ENCODE results near the gene ST6GALNAC2.
"Not testable (repeated sequence)": the region's sequence is repeated elsewhere in the genome, so short reads cannot be mapped to it uniquely, and the experiment has no call there.

ST6GALNAC2 gene

DNA sequence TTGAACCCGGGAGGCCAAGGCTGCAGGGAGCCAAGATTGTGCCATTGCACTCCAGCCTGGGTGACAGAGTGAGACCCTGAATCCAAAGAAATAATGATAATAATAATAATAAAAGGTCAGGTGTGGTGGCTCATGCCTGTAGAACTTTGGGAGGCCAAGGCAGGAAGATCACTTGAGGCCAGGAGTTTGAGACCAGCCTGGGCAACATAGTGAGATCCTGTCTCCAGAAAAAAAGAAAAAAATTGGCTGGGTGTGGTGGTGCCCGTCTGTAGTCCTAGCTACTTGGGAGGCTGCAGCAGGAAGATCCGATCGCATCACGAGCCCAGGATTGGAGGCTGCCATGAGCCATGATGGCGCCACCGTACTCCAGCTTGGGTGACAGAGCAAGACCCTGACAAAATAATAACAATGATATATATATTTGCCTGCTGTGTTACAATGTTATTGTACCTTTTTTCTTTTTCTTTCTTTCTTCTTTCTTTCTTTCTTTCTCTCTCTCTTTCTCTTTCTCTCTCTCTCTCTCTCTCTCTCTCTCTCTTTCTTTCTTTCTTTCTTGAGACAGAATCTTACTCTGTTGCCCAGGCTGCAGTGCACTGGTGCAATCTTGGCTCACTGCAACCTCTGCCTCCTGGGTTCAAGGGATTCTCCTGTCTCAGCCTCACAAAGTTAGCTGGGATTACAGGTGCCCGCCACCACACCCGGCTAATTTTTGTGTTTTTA is 51.9 kb downstream of the ST6GALNAC2 start:
- CTCF ChIA-PET, H3K4me3 Mint-ChIP-seq, H3K9me3 Mint-ChIP-seq, H3K36me3 Mint-ChIP-seq, H3K27ac Mint-ChIP-seq, DNase-seq, H3K4me1 Mint-ChIP-seq: not testable (repeated sequence)
- peaks cover 81% of the 10 kb centered on the region for H3K27me3 Mint-ChIP-seq

DNA sequence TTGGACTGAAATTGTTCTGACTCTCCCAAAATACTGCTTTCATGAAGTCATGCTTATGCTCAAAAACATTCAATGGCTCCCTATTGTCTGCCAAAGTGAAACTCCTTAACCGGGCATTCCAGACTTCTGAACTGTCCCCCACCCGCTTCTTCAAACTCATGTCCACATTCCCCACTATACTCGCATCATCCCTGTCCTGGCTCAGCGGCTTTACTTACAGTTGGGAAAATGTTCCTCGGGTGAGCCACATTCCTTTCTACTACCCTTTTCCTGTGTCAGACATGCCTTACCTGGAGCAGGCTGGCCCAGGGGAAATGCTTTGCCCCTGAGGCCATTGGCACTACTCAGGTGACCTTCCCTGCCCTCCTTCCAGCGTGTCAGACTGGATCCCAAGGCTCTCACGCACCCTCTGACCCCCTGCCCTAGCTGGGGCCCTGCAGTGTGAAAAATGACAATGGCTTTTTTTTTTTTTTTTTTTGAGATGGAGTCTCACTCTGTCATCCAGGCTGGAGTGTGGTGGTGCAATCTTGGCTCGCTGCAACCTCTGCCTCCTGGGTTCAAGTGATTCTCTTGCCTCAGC is 53.5 kb downstream of the ST6GALNAC2 start:
- Mint-ChIP-seq H3K9me3 (no peaks in the 10 kb centered on the region), H3K27ac (no peak overlapping the region), H3K27me3 (peaks cover 73% of the 10 kb centered on the region), H3K4me1 (peaks cover 14% of the 10 kb centered on the region), H3K4me3 (no peak overlapping the region), H3K36me3 (no peaks in the 10 kb centered on the region)
- CTCF ChIA-PET: interaction anchor here (1.1 kb wide), 1 partner anchor 12 kb away, joined by 3 read pairs; no protein-coding TSS in a partner anchor
- no peak for DNase-seq

DNA sequence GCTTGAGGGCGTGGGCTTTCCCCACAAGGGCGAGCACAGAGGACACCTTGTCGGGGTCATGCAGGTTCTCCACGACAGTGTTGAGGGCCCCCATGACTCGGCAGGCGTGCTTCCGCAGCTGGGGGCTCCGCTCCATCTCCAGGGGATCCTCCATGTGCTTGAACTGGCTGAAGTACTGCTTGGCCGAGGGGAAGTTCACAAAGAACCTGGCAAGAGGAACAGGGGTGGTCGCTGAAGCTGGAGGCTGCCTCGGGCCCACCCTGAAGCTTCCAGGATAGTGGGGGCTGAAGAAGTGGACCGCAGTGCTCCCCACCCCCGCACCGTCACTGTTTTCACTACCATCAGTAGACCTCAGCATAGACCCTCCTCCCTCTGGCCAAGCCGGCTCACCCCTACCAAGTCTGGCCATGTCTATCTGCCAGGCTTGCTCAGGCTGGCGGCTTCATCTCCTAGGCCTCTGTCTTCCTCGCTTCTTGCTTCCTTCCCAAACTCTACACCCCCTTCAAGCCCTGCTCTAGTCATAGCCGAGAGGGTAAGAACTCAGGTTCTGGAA is 54.1 kb downstream of the ST6GALNAC2 start:
- no peak overlapping the region for H3K4me3 Mint-ChIP-seq
- no peaks in the 10 kb centered on the region for H3K9me3 Mint-ChIP-seq
- H3K27me3 Mint-ChIP-seq: peaks cover 69% of the 10 kb centered on the region
- H3K4me1 Mint-ChIP-seq: peaks cover 15% of the 10 kb centered on the region
- no peak for DNase-seq
- no peaks in the 10 kb centered on the region for H3K36me3 Mint-ChIP-seq
- H3K27ac Mint-ChIP-seq: no peak overlapping the region
- CTCF ChIA-PET: interaction anchor here (1.1 kb wide), 1 partner anchor 11 kb away, joined by 3 read pairs; no protein-coding TSS in a partner anchor

DNA sequence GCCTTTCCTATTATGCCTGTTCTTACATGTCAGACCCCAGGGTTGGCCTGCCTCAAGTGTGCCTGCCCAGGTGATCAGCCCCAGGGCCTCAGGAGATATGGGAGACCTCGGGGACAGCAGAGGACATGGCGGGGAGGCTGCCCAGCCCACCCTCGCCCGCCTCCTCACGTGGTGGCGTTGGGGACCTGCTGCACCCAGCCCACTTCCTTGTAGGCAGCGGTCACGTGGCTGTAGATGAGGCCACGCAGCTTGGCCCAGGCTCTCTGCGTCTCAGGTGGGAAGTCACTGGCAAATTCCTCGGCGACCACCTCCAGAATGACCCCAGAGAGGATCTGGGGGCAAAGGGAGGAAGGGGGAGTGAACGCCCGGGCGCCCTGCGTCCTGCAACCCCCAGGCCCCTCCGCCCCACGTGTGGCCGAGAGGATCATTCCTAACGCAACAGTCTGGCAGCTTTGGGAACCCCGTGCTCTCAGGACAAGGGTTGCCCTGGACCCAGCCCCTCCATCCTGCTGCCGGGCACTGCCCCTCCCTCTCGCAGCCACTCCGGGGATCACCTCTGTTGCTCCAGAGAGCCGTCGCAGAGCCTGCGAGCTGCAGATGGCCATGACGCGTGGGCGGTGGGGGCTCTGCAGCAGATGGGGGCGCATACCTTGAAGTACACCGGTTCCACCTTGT is 54.7 kb downstream of the ST6GALNAC2 start:
- CTCF ChIA-PET: interaction anchor here (1.1 kb wide), 1 partner anchor 10 kb away, joined by 3 read pairs; no protein-coding TSS in a partner anchor
- no peak overlapping the region for H3K27ac Mint-ChIP-seq
- no peak overlapping the region for H3K4me3 Mint-ChIP-seq
- H3K36me3 Mint-ChIP-seq: no peaks in the 10 kb centered on the region
- H3K27me3 Mint-ChIP-seq: peaks cover 63% of the 10 kb centered on the region
- no peak for DNase-seq
- no peaks in the 10 kb centered on the region for H3K9me3 Mint-ChIP-seq
- peaks cover 15% of the 10 kb centered on the region for H3K4me1 Mint-ChIP-seq

DNA sequence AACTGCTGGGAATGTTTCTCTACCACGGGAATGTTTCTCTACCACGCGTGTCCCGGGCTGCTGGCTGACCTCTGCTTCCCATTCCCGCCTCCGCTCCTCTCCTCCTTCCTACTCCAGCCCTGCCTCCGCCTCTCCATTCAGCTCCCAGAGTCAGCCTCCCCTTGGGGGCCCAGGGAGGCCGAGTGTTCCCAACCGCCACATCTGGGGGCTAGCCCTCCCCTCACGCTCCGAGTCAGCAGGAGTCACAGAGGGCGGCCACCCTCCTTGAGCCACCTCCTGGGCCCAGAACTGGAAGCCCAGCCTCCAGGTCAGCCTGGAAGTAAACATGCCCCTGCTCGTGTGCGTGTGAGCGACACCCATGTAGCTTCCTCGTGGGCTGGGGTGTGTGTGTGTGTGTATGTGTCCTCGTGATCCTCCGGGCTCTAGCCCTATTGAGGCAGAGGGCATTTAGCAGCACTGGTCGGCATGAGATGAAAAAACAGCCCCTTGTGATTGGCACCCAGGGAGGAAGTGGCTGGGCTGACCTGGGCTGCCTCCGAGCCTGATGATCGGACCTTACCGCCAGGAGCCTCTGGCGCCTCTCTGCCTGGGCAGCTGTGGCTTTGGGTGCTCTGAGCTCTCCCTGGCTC is 55.5 kb downstream of the ST6GALNAC2 start:
- CTCF ChIA-PET: interaction anchor here (1.3 kb wide), 1 partner anchor 11 kb away, joined by 3 read pairs; no protein-coding TSS in a partner anchor
- Mint-ChIP-seq H3K4me1 (peaks cover 15% of the 10 kb centered on the region), H3K4me3 (no peak overlapping the region), H3K36me3 (no peaks in the 10 kb centered on the region), H3K27me3 (peaks cover 56% of the 10 kb centered on the region), H3K9me3 (no peaks in the 10 kb centered on the region), H3K27ac (no peak overlapping the region)
- DNase-seq: no peak

DNA sequence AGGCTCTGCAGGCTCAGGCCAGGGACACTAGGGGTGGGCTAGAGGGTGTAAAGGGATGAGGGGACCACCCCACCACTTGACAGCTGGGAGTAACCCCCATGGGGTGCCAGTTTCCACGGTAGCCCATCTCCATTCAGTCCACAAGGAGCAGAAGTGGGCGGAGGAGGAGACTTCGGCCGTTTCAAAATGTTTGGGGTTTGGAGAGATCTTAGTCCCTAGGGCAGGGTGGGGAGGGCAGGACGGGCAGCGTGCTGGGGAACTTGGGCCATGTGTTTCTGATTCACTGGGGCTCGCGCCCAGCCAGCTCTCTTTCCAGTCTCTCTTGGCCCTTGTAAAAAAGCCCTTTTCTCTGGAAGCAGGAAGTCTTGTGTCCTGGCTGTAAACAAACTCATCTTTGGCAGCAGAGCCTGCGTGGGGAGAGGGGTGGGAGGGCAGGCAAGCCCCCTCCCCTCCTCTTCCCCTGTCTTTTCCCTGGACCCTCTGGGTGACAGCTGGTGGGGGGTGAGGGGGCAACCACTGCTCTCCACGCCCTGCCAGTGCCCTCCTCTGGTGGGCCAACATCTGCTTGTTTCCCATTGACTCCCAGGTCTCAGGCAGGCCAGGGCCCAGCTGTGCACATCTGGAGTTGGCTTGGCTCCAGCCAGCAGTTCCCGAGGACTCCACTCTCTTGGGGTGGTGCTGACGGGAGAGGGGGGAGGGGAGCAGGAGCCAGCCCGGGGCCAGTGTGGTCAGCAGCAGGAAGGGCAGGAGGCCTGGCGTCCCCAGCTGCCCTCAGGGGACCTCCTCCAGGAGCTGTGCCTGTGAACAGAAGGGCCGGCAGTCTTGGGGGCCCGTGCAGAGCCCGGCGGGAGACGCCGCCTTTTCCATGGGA is 56.2 kb downstream of the ST6GALNAC2 start:
- CTCF ChIA-PET: interaction anchor here (1.3 kb wide), 1 partner anchor 11 kb away, joined by 3 read pairs; no protein-coding TSS in a partner anchor
- H3K36me3 Mint-ChIP-seq: no peaks in the 10 kb centered on the region
- H3K27ac Mint-ChIP-seq: no peak overlapping the region
- no peak for DNase-seq
- no peaks in the 10 kb centered on the region for H3K9me3 Mint-ChIP-seq
- H3K4me1 Mint-ChIP-seq: peaks cover 16% of the 10 kb centered on the region
- H3K27me3 Mint-ChIP-seq: peaks cover 55% of the 10 kb centered on the region
- no peak overlapping the region for H3K4me3 Mint-ChIP-seq

DNA sequence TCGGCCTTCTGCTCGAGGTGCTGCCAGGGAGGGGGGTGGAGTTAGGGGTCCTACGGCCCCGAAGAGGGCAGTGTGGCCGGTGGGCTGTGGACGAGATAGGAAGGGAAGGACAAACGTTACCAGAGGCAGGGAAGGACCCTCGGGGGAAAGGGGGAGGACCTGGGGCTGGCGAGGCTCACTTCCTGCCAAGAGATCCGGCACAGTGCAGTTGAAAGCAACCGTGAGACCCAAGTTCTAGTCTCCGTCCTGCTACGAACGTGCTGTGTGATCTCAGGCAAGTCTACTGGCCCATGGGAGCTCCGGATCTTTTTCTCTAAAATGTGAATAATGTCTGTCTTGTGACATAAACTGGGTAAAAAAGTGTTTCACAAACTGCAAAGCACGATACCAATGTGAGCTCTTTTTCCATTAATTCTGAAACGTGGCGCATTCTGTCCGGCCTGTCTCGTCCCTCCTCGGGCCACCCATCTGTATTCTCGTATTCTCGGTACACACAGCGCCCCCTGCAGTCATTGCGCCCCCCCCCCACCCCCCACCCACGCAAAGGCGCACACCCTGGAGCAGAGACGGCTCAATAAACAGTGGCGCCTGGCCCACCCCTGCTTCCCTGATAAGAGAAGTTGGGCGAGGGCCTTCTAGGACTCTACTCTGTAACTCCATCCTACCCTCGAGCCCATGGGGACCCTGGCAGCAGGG is 57.0 kb downstream of the ST6GALNAC2 start:
- H3K27ac Mint-ChIP-seq: peak overlapping the region; percentile 42
- DNase-seq: no peak
- H3K4me3 Mint-ChIP-seq: peak overlapping the region; percentile 7
- H3K36me3 Mint-ChIP-seq: no peaks in the 10 kb centered on the region
- CTCF ChIA-PET: interaction anchor here (0.6 to 1.4 kb wide), 6 partner anchors 10 to 185 kb away, joined by 3 to 4 read pairs (median 3); no protein-coding TSS in a partner anchor
- H3K27me3 Mint-ChIP-seq: peaks cover 53% of the 10 kb centered on the region
- H3K4me1 Mint-ChIP-seq: peaks cover 18% of the 10 kb centered on the region
- no peaks in the 10 kb centered on the region for H3K9me3 Mint-ChIP-seq

DNA sequence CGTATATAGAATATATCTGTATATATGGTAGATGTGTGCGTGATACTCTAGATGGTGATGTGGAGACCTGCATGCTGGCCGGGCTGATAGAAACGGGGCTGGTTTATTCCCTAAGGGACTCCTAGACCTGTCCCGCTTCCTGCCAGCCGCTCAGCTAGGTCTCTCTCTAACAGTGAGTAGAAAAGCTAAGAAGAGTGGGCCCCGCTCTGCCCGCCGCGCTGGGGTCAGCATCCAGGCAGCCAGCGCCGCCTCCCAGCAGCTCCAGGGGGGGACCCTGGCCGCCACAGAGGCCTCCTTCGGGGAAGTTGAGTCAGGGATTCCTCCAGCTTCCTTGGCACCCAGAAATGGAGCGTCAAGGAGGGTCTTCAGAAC is 57.5 kb downstream of the ST6GALNAC2 start:
- CTCF ChIA-PET: interaction anchor here (0.6 to 1.4 kb wide), 8 partner anchors 10 to 186 kb away, joined by 3 to 4 read pairs (median 3); no protein-coding TSS in a partner anchor

DNA sequence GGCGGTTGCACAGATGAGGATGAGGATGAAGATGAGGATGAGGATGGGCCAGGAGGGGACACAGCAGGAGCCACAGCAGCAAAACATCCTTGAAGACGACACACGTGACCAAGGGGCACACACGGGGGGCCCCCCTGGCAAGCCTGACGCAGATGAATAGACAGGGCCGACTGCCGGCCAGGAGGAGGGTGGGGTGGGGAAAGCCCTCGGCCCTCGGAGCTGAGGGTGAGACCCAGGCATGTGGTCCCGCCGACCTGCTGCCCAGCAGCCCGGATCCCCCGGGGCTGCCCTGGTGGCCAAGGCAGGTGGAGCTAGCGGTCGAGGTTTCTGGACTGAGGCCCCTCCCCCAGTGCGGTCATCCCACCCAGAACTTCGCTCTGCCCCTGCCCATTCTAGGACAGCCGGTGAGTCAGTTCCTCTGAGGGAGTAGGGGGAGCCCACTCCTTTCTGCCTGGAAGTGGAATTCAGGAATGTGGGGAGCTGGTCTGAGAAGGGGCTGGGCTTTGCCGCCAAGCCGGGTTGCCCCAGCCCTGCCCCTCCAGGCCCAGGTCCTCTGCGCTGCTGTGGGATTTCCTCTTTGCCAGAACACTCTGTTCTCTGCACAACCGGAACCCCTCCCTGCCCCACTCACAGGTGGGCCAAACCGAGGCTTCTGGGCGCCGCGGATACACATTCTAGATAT is 58.1 kb downstream of the ST6GALNAC2 start:
- Mint-ChIP-seq H3K4me1 (peaks cover 28% of the 10 kb centered on the region), H3K36me3 (no peaks in the 10 kb centered on the region), H3K27ac (peak overlapping the region; percentile 73), H3K9me3 (no peaks in the 10 kb centered on the region), H3K4me3 (no peak overlapping the region), H3K27me3 (peaks cover 53% of the 10 kb centered on the region)
- DNase-seq: peak; percentile 66
- CTCF ChIA-PET: interaction anchor here (0.6 to 1.4 kb wide), 6 partner anchors 9 to 186 kb away, joined by 3 to 4 read pairs (median 4); no protein-coding TSS in a partner anchor

More for the DNA sequence above, 57.5 kb downstream of the ST6GALNAC2 start:
- Mint-ChIP-seq H3K4me3 (no peak overlapping the region), H3K4me1 (peaks cover 24% of the 10 kb centered on the region), H3K27ac (no peak overlapping the region), H3K36me3 (no peaks in the 10 kb centered on the region), H3K27me3 (peaks cover 55% of the 10 kb centered on the region), H3K9me3 (no peaks in the 10 kb centered on the region)
- no peak for DNase-seq

DNA sequence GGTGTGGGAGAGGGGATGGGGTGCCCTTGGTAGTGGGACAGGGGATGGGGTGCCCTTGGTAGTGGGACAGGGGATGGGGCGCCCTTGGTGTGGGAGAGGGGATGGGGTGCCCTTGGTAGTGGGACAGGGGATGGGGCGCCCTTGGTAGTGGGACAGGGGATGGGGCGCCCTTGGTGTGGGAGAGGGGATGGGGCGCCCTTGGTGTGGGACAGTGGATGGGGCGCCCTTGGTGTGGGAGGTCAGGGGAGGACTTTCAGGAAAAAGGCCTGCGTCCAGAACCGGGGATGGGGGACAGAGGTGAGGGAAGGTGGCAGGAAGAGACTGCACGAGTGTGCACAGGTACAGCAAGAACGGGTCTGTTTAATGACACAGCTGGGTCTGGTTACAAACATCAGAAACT is 58.6 kb downstream of the ST6GALNAC2 start:
- Mint-ChIP-seq H3K27me3 (peaks cover 48% of the 10 kb centered on the region), H3K27ac (peak overlapping the region; percentile 73), H3K4me1 (peaks cover 28% of the 10 kb centered on the region)
- CTCF ChIA-PET: interaction anchor here (1.0 to 1.4 kb wide), 3 partner anchors 25 to 187 kb away, joined by 3 to 4 read pairs (median 4); no protein-coding TSS in a partner anchor
- not testable (repeated sequence) for DNase-seq, H3K4me3 Mint-ChIP-seq, H3K36me3 Mint-ChIP-seq, H3K9me3 Mint-ChIP-seq

DNA sequence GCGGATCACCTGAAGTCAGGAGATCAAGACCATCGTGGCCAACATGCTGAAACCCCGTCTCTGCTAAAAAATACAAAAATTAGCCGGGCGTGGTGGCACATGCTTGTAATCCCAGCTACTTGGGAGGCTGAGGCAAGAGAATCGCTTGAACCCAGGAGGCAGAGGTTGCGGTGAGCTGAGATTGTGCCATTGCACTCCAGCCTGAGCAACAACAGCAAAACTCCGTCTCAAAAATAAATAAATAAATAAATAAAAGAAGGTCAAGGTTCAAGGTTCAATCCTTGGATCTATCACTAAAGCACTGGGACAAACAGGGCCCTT is 60.2 kb downstream of the ST6GALNAC2 start:
- CTCF ChIA-PET: interaction anchor here (1.0 to 4.0 kb wide), 3 partner anchors 21 to 156 kb away, joined by 4 to 54 read pairs (median 29); no protein-coding TSS in a partner anchor
- not testable (repeated sequence) for H3K36me3 Mint-ChIP-seq, DNase-seq, H3K4me3 Mint-ChIP-seq, H3K9me3 Mint-ChIP-seq, H3K27ac Mint-ChIP-seq
- Mint-ChIP-seq H3K27me3 (peaks cover 56% of the 10 kb centered on the region), H3K4me1 (peaks cover 28% of the 10 kb centered on the region)

All from activated naive CD4-positive, alpha-beta T cell treated with anti-CD3 and anti-CD28 coated beads, Interleukin-2, amount 10 ng/mL, durations not matched to agents 7 days and 5 days (primary cell).